Upper lobe of left lung (tissue), 4 donors: ENCODE results near the gene POR.

Source experiments
- CTCF ChIP-seq, 6 experiments: fragments of 450-650 bp in 4 of 6; fragments of 200-600 bp in 2 of 6; sonication (generic) in 2 of 6; IDR thresholded peaks; one replicate each; pipeline ENCODE4 v1.5.1; 2016 to 2019; ENCODE audit warnings: antibody characterized with exemption in 6 of 6
- EP300 ChIP-seq, 4 donors: sonication (generic); formaldehyde crosslinking; IDR thresholded peaks; one replicate each; pipeline ENCODE4 v1.5.1; 2017; ENCODE audit warnings: antibody characterized with exemption in 4 of 4, control low read depth in 2 of 4
- POLR2A ChIP-seq, 4 donors: fragments of 450-650 bp; IDR thresholded peaks; one replicate each; pipeline ENCODE4 v1.5.1; 2016 to 2017; ENCODE audit warnings: antibody characterized with exemption in 4 of 4, mild to moderate bottlenecking in 2 of 4
- POLR2AphosphoS5 ChIP-seq, 2 donors: sonication (generic); formaldehyde crosslinking; IDR thresholded peaks; one replicate each; pipeline ENCODE4 v1.5.1; 2017; ENCODE audit warnings: antibody characterized with exemption in 2 of 2

DNA sequence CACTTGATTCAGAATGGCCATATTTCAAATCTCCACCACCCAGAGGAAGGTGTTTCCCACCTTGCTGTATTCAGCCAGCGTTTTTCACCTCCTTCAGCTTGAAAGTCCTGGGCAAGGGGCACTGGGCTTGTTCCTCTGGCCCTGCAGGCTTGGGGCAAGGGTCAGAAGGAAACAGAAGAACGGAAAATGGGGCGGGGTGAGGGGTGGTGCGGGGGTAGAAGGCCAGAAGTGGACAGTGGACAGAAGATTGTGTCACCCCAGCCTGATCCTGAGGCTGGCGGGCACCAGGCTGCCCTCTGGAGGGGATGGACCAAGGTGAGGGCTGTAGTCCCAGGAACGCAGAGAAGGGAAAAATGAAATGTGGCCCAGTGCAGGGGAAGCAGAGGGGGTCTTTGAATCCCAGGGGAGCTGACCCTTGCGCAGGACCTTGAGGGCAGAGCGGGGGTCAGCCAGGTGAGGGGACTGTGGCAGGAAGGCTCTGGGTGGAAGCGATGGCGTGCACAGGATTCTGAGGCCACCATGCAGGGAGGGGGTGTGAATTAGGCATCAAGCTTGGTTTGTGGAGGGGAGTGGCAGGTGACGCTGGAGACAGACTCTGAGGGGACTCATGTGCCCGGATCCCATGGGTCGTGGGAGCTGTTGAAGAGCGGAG is 56.5 kb downstream of the POR start:
- no peak for TF ChIP-seq CTCF (IDR thresholded peaks at IDR 0.05)
- no peak for TF ChIP-seq POLR2AphosphoS5 (IDR thresholded peaks at IDR 0.05)
- TF ChIP-seq EP300 (IDR thresholded peaks at IDR 0.05): no peak
- TF ChIP-seq POLR2A (IDR thresholded peaks at IDR 0.05): no peak
